ENCODE data around the gene ZSWIM5.

GRCh38 chr1:45200435-45200834, 6.0 kb downstream of the ZSWIM5 start:
- TF ChIP-seq ZNF232 (CRISPR knock-in tag; IDR thresholded peaks at IDR 0.05), result no peak
- no peak for TF ChIP-seq CTCF (IDR thresholded peaks at IDR 0.05)
- TF ChIP-seq USF2 (CRISPR knock-in tag; IDR thresholded peaks at IDR 0.05), result no peak
- no peak for TF ChIP-seq MXD4 (CRISPR knock-in tag; IDR thresholded peaks at IDR 0.05; ENCODE audit: borderline replicate concordance)
- no peak for TF ChIP-seq KAT7 (CRISPR knock-in tag; IDR thresholded peaks at IDR 0.05; ENCODE audit: borderline replicate concordance)
- no peak for TF ChIP-seq ZNF219 (CRISPR knock-in tag; IDR thresholded peaks at IDR 0.05; ENCODE audit: borderline replicate concordance)
- no peak for TF ChIP-seq FOXP1 (CRISPR knock-in tag; IDR thresholded peaks at IDR 0.05; ENCODE audit: borderline replicate concordance)
- no peak for TF ChIP-seq ATF3 (CRISPR knock-in tag; conservative IDR thresholded peaks at IDR 0.05)
- no peak for TF ChIP-seq GABPB1 (CRISPR knock-in tag; IDR thresholded peaks at IDR 0.05)
- TF ChIP-seq JUN (CRISPR knock-in tag; IDR thresholded peaks at IDR 0.05), result no peak
- TF ChIP-seq NR3C1 (CRISPR knock-in tag; conservative IDR thresholded peaks at IDR 0.05; ENCODE audit: low read depth), result no peak
- no peak for TF ChIP-seq ATF6 (CRISPR knock-in tag; IDR thresholded peaks at IDR 0.05)
- no peak for TF ChIP-seq CBFB (CRISPR knock-in tag; IDR thresholded peaks at IDR 0.05; ENCODE audit: low read depth)

Measured in WTC11 (cell line).